IMR-90 (cell line): ENCODE results near the gene BTBD9. TPM values are rescaled to one million over a fixed set of nuclear protein-coding genes. Genes with fewer than 3 reads are reported as not detected.

Source experiments
- ATAC-seq: fragments of 200-7000 bp; cut with Tn5 transposase; 2 replicates; pipeline ENCODE4 v1.9.1; 2020; ENCODE audit warnings: low read depth, mild to moderate bottlenecking, moderate library complexity
- BruUV-seq: library from RNA; stranded (reverse); fragments of 400-500 nt; replicated peaks from 2 replicates; lab custom pipeline; 2021; lab: Mats Ljungman, UMichigan
- CTCF ChIA-PET: fragments of 300-600 bp; formaldehyde crosslinking; extraction: SDS; loops from one replicate; lab custom pipeline; 2021; ENCODE audit warnings: antibody characterized with exemption; lab: Yijun Ruan, JAX
- POLR2A ChIA-PET: fragments of 300-600 bp; sonication (Branson Sonifier 250); formaldehyde crosslinking; loops from one replicate; lab custom pipeline; 2022; ENCODE audit warnings: antibody characterized with exemption; ENCODE audit not compliant: unreplicated experiment; lab: Charles Lee
- DNase-seq: peaks from one replicate; pipeline ENCODE4 v3.0.0; 2013
- H2AFZ ChIP-seq: replicated peaks from 2 replicates; pipeline ENCODE3; 2013; ENCODE audit warnings: low read length, mild to moderate bottlenecking; ENCODE audit not compliant: poor library complexity
- H2AK5ac ChIP-seq: 2 replicates; pipeline ENCODE4 v1.6.1; 2013; ENCODE audit warnings: low read depth, low read length, inconsistent platforms
- H2AK9ac ChIP-seq: replicated peaks from 2 replicates; pipeline ENCODE3; 2013; ENCODE audit warnings: mild to moderate bottlenecking, low read depth, low read length, moderate library complexity; ENCODE audit not compliant: poor library complexity
- H2BK120ac ChIP-seq: 2 replicates; pipeline ENCODE4 v1.6.1; 2013; ENCODE audit warnings: low read depth, low read length, inconsistent platforms
- H2BK15ac ChIP-seq: 3 replicates; pipeline ENCODE4 v1.6.1; 2013; ENCODE audit warnings: low read depth, low read length, inconsistent platforms
- H2BK20ac ChIP-seq: 2 replicates; pipeline ENCODE4 v1.6.1; 2013; ENCODE audit warnings: low read depth, mild to moderate bottlenecking, inconsistent platforms, low read length, moderate library complexity
- H2BK5ac ChIP-seq: 2 replicates; pipeline ENCODE4 v1.6.1; 2013; ENCODE audit warnings: mild to moderate bottlenecking, low read depth, low read length, inconsistent platforms; ENCODE audit not compliant: poor library complexity, severe bottlenecking
- H3K14ac ChIP-seq: replicated peaks from 2 replicates; pipeline ENCODE4 v1.6.1; 2013; ENCODE audit warnings: low read depth, low read length, inconsistent platforms
- H3K18ac ChIP-seq: 2 replicates; pipeline ENCODE4 v1.6.1; 2013; ENCODE audit warnings: low read depth, low read length, control low read depth
- H3K23ac ChIP-seq: 2 replicates; pipeline ENCODE4 v1.6.1; 2013; ENCODE audit warnings: low read depth, low read length, inconsistent platforms
- H3K27ac ChIP-seq: 2 replicates; pipeline ENCODE4 v1.5.1; 2013; ENCODE audit warnings: mild to moderate bottlenecking, control low read depth, low read length; ENCODE audit not compliant: insufficient read depth
- H3K27me3 ChIP-seq: 2 replicates; pipeline ENCODE4 v1.6.1; 2013; ENCODE audit warnings: low read length; ENCODE audit not compliant: control insufficient read depth, insufficient read depth
- H3K36me3 ChIP-seq: 2 replicates; pipeline ENCODE4 v1.6.1; 2013; ENCODE audit warnings: low read length, mixed read lengths; ENCODE audit not compliant: control insufficient read depth, insufficient read depth
- H3K4ac ChIP-seq: 2 replicates; pipeline ENCODE4 v1.6.1; 2013; ENCODE audit warnings: low read depth, low read length, inconsistent platforms
- H3K4me1 ChIP-seq: 2 replicates; pipeline ENCODE4 v1.6.1; 2013; ENCODE audit warnings: low read length, mixed read lengths; ENCODE audit not compliant: control insufficient read depth, insufficient read depth
- H3K4me2 ChIP-seq: 2 replicates; pipeline ENCODE4 v1.6.1; 2013; ENCODE audit warnings: low read depth, mild to moderate bottlenecking, control low read depth, low read length, moderate library complexity
- H3K4me3 ChIP-seq: 2 replicates; pipeline ENCODE4 v1.5.1; 2013; ENCODE audit warnings: low read depth, mild to moderate bottlenecking, control low read depth, low read length, moderate library complexity; ENCODE audit not compliant: insufficient read depth
- H3K56ac ChIP-seq: 2 replicates; pipeline ENCODE4 v1.6.1; 2013; ENCODE audit warnings: low read length, inconsistent platforms; ENCODE audit not compliant: insufficient read depth; ENCODE audit errors: extremely low read depth
- H3K79me1 ChIP-seq, 2 experiments: 2 replicates each; pipeline ENCODE4 v1.6.1; 2013; ENCODE audit warnings: low read length in 2 of 2, inconsistent platforms in 1 of 2, low read depth in 1 of 2
- H3K9ac ChIP-seq: 2 replicates; pipeline ENCODE4 v1.6.1; 2013; ENCODE audit warnings: low read depth, low read length, control low read depth
- H3K9me1 ChIP-seq: 2 replicates; pipeline ENCODE4 v1.6.1; 2013; ENCODE audit warnings: low read length, inconsistent platforms; ENCODE audit not compliant: insufficient read depth
- H3K9me3 ChIP-seq: 2 replicates; pipeline ENCODE4 v1.6.1; 2013; ENCODE audit warnings: low read length; ENCODE audit not compliant: control insufficient read depth, insufficient read depth
- H4K20me1 ChIP-seq: 2 replicates; pipeline ENCODE4 v1.6.1; 2013; ENCODE audit warnings: low read length, inconsistent platforms; ENCODE audit not compliant: insufficient read depth
- H4K5ac ChIP-seq: 2 replicates; pipeline ENCODE4 v1.6.1; 2013; ENCODE audit warnings: mild to moderate bottlenecking, low read depth, low read length, control low read depth
- H4K8ac ChIP-seq, 2 experiments: 2 replicates each; pipeline ENCODE4 v1.6.1; 2013; ENCODE audit warnings: low read depth in 2 of 2, low read length in 2 of 2, control low read depth in 1 of 2, inconsistent platforms in 1 of 2
- H4K91ac ChIP-seq: 2 replicates; pipeline ENCODE4 v1.6.1; 2013; ENCODE audit warnings: low read depth, low read length, inconsistent platforms; ENCODE audit not compliant: insufficient read depth
- FOS ChIP-seq: fragments of 150-350 bp; IDR thresholded peaks from 2 replicates; pipeline ENCODE4 v1.6.1; 2016; ENCODE audit warnings: low read depth, low read length
- NFE2L2 ChIP-seq: fragments of 150-350 bp; IDR thresholded peaks from 2 replicates; pipeline ENCODE4 v1.6.1; 2016; ENCODE audit warnings: low read depth, mild to moderate bottlenecking, low read length
- WGBS, 2 experiments: methylation state at CpG; one replicate each; pipeline versions ENCODE4 v1.1.5 to v1.1.7; 2013; ENCODE audit warnings: missing lambda C conversion rate in 2 of 2; ENCODE audit not compliant: insufficient read length in 1 of 2; ENCODE audit errors: extremely low coverage in 2 of 2; 5-methylcytosine and 5-hydroxymethylcytosine counted together
- dilution Hi-C: fragments of 300-500 bp; cut with HindIII; formaldehyde crosslinking; loops from one replicate; pipeline ENCODE4 v1.14.3; 2018; ENCODE audit warnings: low sequenced_read_pairs; ENCODE audit not compliant: unreplicated experiment
- in situ Hi-C: fragments of 300-500 bp; cut with MboI; formaldehyde crosslinking; loops from 3 replicates; pipeline ENCODE4 v1.14.3; 2019; ENCODE audit warnings: low sequenced_read_pairs, inconsistent platforms, mixed read lengths
- intact Hi-C: fragments of 100-400 bp; cut with micrococcal nuclease; formaldehyde crosslinking; loops from 2 replicates; pipeline ENCODE4 v1.10.0; 2022
- polyA plus RNA-seq, 3 experiments: library from polyadenylated mRNA; depleted of rRNA; stranded (reverse); fragments of >200 nt; gene quantifications; 2 replicates each; pipeline ENCODE4 v1.2.3, GENCODE V29; 2012; ENCODE audit warnings: low replicate concordance in 1 of 3
- total RNA-seq: library from RNA; depleted of rRNA; stranded (reverse); fragments of >200 nt; gene quantifications from 2 replicates; pipeline ENCODE4 v1.2.3, GENCODE V29; 2012

Gene BTBD9
- total and polyA plus RNA-seq, 2 of the 4 experiments (the other 2 are of a cell fraction), result 4.1 to 22.0 TPM

- Histone ChIP-seq H3K4ac (no peak overlapping the region), H2AK9ac (no peak overlapping the region), H4K20me1 (no peaks in the 10 kb centered on the region), H4K91ac (no peak overlapping the region), H3K36me3 (no peaks in the 10 kb centered on the region), H3K56ac (no peak overlapping the region), H2BK15ac (no peak overlapping the region), H3K27me3 (no peaks in the 10 kb centered on the region), H4K8ac (no peak overlapping the region), H3K18ac (no peak overlapping the region), H3K79me1 (no peaks in the 10 kb centered on the region; a peak in 1 of 4 replicates), H3K27ac (no peak overlapping the region), H2BK120ac (no peak overlapping the region), H3K4me3 (no peak overlapping the region), H3K9ac (no peak overlapping the region), H4K5ac (no peak overlapping the region), H3K9me1 (0 out of 2 replicates have a peak, but pooled peaks cover 2% of the 10 kb centered on the region), H3K14ac (no peak overlapping the region), H2BK20ac (no peak overlapping the region), H2AFZ (no peak overlapping the region), H3K23ac (no peak overlapping the region), H3K9me3 (no peaks in the 10 kb centered on the region), H3K4me1 (peaks cover 2% of the 10 kb centered on the region; the same call in 1 of the 2 replicates), H2AK5ac (no peak overlapping the region), H3K4me2 (peak overlapping the region; percentile 49), H2BK5ac (no peak overlapping the region)
- intact Hi-C loops, result no loop called here
- no TSS peak for BruUV-seq
- no CpG with 5 or more reads among the region's 4 CpGs for WGBS, 2 experiments
- ATAC-seq (peak; percentile 92), DNase-seq (peak; percentile 72)
- ChIA-PET POLR2A (no interaction called here), CTCF (interaction anchor here (0.7 to 1.4 kb wide), 2 partner anchors 13 to 45 kb away, joined by 3 to 5 read pairs; no protein-coding TSS in a partner anchor)
- TF ChIP-seq FOS (peak; percentile 87), NFE2L2 (no peak)
- in situ Hi-C loops, result no loop called here
- dilution Hi-C loops, result no loop called here
Measured at GRCh38 chr6:38554700-38555413, 84.9 kb downstream of the BTBD9 start.
